Epidermal melanocyte (primary cell): ENCODE results near the gene SPATA12.
A peak's percentile ranks its signal among the peaks of the same experiment; 100 is the strongest.

Experiments
- DNase-seq: peaks from one replicate; pipeline ENCODE4 v3.0.0; 2011; ENCODE audit warnings: low spot score; ENCODE audit not compliant: insufficient read length

SPATA12 gene

DNA sequence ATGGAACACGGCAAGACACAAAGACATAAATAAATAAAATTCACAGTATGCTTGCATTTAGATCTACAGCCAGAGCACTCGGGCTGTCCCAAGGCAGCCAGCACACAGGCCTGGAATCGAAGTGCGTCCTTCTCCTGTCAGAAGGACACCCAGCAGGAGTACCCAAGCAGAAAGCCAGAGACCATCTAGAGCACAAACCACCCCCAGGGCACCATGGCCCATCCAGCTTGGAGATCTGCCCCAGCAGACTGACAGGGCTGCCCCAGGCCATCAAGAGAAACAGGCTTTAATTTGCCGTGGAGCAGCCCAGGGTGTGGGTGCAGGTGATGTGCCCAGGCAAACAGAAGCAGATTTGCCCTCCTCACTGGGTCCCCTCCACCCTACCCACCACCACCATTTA is 7.8 kb upstream of the SPATA12 start:
- no peak for DNase-seq

DNA sequence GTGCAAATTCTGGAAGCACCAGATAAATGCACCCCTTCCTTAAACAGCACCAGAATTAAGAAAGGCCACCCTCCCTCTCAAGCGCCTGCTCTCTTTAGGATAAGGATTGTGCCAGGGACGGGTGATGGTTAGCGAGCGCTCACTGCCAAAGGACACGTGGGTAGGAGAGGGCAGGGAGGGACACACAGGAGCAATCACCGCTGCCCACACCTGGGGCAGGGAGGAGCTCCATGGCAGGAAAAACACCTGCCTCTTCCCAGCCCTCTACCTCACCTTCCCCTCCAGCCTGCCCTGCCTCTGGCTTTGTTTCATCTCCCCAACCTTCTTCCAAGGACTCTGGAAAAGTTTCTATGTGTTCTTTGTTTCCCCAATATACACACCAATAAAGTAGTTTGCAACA is 7.3 kb upstream of the SPATA12 start:
- DNase-seq: no peak

DNA sequence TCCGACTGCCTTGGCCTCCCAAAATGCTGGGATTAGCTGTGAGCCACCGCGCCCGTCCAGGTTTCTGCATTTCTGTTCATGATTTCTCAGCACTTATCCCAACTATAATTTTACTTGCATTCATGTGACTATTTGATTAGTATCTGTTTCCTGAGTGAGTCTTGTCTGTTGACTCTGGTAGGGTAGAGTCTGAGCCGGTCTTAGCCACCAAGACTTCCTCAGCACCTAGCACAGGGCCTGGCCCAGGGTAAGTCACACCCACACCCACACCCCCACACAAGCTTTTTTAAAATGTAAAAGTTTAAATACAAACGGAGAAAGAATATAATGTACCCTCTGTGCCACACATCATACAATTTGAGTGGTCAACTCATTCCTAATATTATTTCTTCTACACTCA is 3.1 kb upstream of the SPATA12 start:
- DNase-seq: no peak

DNA sequence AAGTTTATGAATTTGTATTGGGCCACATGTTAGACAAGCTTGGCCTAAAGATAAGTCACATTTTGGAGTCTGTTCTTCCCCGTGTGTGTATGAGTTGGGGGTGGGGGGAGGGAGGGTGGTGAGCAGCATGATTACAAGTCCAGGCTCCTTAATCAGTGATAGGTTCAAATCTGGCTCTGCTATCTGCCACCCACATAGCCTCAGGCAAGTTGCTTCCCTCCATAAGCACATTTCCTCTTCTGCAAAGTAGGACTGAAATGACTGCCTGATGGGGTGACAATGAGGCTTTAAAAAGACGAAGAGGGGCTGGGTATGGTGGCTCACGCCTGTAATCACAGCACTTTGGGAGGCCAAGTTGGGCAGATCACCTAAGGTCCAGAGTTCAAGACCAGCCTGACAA is 1.1 kb upstream of the SPATA12 start:
- no peak for DNase-seq

DNA sequence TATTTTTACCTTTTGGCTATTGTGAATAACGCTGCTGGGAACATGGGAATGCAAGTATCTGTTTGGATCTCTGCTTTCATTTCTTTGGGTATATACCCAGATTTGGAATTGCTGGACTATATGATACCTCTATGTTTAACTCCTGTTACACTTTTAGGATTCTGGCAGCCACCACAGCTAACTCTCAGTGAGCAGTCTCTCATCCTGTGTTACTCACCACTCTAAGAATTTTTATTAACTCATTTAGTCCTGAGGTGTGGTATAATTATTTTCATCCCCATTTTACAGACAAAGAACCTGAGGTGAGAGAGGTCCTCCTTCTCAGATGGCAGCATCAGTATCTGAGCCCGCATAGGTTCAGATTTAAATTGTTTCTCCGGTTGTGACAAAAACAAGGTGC is 1.1 kb downstream of the SPATA12 start:
- no peak for DNase-seq

DNA sequence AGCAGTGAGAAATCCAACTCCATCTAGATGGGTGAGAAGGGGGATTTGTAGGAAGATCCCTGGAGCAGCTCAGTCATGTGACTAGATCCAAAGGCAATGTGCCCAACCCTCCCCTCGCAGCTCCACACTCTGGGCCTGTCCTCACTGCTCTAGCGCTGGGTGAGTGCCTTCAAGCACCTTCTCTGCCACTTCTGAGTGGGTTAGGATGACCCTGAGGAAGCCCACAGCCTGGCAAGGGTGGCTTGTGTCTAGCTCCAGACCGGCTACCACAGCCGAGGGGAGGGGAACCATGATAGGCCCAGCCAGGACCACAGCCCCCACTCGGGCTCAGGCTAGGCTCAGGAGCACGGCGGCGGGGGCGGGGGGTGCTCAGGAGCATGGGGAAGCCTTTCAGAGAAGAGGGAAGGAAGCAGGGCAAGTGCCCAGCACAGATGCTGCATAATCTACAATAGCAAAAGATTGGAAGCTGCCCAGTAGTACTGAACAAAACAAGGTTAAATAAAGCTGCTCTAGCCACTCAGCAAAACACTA is 1.7 kb downstream of the SPATA12 start:
- no peak for DNase-seq

DNA sequence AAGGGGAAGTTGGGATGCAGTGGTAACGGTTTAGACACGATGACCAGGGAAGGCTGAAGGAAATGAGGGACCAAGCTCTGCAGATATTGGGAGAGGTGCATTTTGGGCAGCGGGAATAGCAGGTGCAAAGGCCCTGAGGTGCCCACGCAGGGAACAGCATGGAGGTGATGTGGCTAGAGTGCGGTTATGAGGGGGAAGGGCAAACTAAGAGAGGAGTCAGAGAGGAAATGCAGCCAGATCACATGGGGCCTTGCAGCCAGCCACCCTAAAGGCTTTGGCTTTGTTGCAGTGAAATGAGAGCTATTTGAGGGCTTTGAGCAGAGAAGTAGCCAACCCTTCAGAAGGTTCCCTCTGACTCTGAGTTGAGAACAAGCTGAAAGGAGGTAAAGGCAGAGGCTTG is 2.6 kb downstream of the SPATA12 start:
- DNase-seq: no peak

DNA sequence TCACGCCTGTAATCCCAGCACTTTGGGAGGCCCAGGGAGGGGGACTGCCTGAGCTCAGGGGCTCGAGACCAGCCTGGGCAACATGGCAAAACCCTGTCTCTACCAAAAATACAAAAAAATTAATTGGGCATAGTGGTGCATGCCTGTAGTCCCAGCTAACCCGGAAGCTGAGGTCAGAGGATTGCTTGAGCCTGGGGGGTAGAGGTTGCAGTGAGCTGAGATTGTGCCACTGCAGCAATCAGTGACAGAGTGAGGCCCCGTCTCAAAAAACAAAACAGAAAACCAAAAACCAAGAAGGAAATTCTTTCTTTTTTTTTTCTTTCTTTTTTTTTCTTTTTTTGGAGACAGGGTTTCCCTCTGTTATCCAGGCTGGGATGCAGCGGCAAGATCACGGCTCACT is 3.5 kb downstream of the SPATA12 start:
- no peak for DNase-seq

DNA sequence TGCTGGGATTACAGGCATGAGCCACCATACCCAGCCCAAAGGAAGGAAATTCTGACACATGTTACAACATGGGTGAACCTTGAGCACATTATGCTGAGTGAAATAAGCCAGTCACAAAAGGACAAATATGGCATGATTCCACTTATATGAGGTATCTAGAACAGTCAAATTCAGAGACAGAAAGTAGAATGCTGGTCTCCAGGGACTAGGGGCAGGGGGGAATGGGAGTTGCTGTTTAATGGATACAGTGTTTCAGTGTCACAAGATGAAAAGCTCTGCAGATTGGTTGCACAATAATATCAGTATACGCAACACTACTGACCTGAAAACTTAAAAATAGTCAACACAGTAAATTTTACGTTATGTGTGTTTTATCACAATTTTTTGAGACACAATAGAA is 4.1 kb downstream of the SPATA12 start:
- DNase-seq: no peak

DNA sequence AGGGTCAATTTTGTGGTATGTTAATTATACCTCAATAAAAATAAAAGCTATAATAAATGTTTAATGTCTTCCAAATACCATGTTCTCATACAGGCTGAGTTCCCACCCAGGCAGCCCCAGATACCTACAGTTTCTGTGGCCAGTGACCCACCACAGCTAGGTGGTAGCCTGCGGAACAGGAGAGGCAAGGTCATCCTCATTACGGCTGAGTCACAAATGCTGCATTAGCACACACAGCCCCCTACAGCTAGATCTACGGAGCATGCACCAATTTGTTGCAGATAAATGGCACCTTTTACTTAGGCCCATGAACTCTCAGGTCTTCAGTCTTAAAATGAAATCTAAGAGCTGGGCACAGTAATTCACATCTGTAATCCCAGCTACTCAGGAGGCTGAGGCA is 5.1 kb downstream of the SPATA12 start:
- no peak for DNase-seq

DNA sequence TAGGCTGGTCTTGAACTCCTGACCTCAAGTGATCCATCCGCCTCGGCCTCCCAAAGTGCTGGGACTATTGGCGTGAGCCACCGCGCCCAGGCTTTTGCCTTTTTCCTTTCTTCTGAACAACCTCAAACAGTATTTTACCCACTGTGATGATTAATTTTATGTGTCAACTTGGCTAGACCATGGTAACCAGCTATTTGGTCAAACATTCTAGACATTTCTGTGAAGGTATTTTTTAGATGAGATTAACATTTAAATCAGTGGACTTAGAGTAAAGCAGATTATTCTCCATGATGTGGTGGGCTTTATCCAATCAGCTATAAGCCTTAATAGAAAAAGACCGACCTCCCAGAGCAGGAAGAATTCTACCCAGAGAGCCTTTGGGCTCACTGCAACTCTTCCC is 6.0 kb downstream of the SPATA12 start:
- DNase-seq: no peak

DNA sequence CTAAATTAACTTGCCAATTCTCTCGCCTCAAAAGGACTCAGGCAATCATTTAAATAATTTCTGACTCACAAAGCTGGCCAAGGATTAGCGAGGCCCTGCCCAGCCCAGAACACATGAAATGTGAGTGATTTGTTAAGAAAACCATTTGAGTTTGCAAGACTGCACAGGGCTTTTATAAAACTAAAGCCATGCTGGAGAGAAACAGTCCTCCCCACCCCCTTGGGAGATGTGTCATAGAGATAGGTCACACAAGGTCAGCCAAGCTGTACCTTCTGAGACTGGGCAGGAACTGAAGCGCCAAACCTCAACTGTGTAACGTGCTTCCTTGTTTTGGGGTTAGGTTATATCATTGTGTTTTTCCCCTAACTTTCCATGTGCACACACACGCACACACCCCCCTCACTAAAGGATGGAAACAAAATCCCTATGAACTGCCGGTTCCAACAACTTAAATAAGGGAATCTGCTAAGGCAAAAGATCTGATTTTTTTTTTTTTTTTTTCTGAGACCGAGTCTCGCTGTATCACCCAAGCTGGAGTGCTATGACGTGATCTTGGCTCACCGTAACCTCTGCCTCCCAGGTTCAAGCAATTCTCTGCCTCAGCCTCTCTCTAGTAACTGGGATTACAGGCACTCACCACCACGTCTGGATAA is 8.1 kb downstream of the SPATA12 start:
- no peak for DNase-seq

DNA sequence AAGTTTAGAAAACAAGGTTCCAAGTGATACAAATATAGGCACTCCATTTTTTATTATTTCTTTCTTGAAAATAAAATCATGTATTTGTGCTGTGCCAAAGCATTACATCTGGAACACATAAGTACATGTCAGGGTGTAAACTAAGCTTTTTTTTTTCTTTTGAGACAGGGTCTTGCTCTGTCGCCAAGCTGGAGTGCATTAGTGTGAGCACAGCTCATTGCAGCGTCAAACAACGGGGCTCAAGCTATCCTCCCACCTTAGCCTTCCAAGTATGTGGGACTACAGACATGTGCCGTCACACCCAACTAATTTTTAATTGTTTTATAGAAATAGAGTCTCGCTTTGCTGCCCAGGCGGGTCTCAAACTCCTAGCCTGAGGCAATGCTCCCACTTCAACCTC is 9.0 kb downstream of the SPATA12 start:
- DNase-seq: no peak

DNA sequence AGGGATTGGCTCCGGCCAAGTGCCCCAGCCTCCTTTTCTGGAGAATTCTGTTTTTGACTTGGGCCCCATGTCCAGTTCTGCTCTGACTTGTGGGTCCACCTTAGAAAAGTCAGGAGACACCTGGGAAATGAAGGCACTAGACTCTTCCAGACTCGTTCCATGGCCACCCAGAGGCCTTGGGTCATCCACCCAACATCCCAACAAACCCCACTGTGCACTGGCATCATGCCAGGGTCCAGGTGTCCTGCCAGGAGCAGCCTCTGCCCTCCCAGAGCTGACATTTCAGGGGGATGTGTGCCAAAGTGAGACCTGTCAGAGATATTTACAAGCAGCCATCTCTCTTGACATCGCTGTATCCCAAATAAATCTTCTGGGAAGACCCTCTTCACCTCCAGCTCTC is 13.2 kb downstream of the SPATA12 start:
- no peak for DNase-seq

DNA sequence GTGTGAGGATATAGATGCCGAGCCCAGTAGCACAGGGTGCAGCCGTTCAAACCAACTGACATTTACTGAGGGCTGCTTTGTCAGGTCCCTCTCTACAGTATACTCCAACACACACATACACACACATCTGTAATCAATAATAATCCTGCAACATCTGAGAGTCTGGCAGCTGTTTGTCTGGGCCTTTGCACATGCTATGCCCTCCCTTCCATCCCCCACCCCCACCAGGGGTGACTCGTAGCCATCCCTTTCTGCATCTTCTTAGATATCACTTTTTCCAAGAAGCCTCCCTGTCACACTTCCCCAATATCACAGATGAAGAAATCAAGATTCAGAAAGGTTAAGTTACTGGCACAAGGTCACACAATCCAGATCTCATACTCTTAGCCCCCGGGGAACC is 13.7 kb downstream of the SPATA12 start:
- no peak for DNase-seq

DNA sequence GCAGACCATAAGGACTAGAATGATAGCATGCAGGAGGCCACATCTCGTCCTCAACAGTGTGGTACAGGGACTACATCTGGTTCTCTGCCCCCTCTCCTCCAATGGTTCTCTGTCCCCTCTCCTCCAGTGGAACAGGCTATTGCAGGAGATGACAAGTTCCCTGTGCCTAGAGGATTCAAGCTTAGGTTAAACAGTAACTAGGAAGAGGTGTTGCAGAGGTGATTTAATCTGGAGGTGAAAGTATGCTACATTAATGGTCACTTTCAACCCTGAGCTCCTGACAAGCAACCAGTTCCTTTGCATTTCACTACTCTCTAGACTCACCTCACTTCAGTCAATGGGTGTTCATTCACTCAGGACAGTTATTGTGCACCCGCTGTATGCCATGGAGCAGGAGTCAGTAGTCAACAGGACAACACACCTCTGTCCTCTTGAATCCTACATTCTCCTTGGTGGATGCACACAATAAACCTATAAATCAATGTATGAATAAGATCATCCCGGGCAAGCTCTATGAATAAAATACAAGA is 16.0 kb downstream of the SPATA12 start:
- no peak for DNase-seq

DNA sequence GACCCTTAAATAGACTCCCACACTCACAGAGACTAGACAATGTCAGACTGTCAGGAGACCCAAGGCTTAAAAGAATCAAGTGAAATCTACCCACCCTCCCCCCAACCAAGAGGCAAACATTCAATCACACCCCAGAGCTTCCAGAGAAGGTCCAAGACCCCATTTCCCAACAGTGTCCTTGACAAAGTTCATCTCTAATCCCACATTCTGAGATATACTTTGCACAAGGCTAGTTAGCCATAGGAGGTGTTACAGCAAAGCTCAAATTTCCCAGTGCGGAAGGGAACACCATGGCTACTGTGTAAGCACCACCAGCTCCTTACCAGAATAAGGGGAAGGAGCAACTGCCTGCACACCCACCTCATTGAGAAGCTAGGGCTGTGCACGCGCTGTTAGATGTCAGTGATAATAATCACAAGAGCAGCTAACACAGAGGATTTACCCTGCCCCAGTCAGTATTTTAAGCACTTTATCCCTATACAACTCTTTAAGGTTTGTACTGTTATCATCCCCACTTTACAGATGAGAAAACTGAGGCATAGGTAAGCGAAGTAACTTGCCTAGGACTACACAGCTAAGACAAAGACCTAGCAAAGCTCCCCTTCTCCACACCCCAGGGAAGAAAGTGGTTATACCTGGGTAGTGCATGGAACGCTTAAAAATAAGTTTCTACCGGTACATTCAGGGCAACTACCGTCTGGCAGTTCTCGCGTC is 17.3 kb downstream of the SPATA12 start:
- DNase-seq: no peak

DNA sequence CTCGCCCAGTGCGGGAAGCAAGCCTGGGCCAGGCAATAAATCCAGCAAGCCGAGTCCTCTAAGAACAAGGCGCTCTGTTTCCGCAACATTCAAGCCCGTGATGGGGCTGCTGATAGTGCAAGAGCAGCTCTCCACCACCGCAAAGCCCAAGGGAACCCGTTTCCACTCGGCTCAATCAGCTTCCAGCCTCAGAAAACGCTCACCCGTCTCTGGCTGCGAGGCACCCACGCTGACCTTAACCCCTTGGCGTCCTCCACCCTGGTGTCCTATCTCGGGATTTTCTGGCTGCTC is 17.8 kb downstream of the SPATA12 start:
- peak; percentile 36 for DNase-seq

DNA sequence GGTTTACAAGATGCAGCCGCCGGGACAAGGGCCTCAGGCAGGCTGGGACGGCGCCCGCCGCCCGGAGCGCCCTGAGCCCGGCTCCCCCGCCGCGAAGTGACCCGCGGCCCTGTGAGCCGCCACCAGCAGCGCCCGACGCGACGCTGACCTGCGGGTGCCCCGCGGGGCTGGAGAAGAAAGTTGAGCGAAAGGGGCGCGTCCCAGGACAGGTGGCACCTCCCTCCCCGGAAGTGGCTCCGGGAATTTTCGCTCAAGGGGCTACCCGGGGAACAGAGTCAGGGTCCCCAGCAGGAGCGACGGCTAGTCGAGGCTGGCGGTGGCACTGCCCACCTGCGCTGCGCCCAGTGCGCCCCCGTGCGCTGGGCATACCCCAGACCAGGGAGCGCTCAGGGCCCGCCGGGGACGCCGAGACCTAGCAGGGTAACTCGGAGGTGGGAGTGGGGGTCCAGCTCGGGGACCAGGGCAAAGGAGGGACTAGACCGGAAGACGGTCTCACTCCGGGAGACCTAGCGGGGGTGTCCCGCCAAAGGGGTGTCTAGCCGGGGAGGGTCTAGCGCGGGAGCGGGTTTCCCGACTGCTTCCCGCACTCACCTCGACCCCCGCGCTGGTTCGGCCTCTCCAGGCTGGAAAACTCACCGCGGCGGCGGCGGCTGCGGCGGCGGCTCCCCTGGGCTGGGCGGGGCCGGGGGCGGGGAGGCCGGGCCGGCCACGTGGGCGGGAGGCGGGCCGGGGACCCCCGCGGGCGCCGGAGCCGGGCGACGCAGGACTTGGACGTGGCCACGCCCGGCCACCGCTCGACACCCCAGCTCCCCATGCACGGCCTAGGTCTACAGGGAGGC is 18.4 kb downstream of the SPATA12 start:
- DNase-seq: no peak

DNA sequence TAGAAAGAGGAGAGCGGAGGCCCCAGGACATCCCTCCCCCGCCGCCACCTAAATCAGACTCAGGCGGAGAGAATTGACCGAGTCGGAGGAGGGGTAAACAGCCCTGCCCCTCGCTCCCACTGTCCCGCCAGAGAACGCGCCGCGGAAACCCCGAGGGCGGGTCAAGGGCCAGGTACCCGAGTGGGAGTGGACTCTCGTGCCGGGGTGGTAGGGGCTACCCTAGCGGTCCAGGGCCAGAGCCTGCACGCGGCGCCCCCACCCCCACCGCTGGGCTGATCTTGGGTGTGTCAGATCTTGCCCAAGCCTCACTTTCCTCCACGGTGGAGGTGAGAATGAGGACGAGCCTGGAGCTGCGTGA is 19.0 kb downstream of the SPATA12 start:
- DNase-seq: no peak

DNA sequence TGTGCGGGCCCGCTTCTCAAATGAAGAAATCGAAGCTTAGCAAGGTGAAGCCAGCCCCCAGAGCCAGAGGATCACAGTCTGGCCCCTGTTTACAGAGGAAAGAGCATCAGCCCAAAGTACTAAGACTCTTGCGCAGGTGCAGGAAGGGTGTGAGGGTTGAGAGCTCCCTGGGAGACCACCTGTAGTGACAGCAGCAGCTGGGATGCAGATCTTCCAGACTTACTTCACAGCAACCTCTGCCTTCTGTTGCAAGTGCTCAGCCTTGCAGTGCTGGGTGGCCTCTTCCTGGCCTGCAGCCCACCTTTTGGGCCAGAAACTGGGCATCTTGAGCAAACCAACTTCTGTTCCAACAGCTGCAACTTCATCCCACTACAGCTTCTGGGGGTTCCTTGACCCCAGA is 19.7 kb downstream of the SPATA12 start:
- DNase-seq: no peak

DNA sequence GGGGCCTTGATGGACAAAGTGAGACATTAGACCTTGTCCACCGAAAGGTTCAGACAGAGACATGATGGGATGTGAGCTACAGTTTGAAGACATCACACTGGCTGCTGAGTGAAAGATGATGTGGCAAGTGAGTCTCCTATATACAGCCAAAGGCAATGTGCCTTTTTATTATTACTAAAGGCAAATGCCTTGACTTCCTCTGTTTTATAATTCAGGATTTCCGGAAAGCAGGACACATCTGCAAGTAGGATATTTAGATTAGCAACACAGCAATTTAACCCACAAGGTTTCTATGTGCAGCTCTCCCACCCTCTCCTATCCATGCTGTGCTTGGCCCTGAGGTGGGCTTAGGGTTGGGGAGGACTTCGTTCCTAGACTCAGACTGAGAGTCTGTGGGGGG is 20.7 kb downstream of the SPATA12 start:
- no peak for DNase-seq
